ENCODE measurements around the gene IDH3B. TPM values are rescaled to one million over a fixed set of nuclear protein-coding genes. Genes with fewer than 3 reads are reported as not detected.

Gene IDH3B
- polyA plus RNA-seq, 3 donors: 102 to 224 (median 103) TPM

- Histone ChIP-seq H2AFZ (ENCODE audit: insufficient read depth, low read depth, low read length, poor library complexity, severe bottlenecking) (no peak overlapping the region), H3K27ac (ENCODE audit: low read depth in 1 of 2, low read length in 2 of 2) (no peak overlapping the region), H3K4me1 (ENCODE audit: control insufficient read depth in 1 of 2, insufficient read depth in 2 of 2, low read length in 2 of 2) (no peaks in the 10 kb centered on the region), H3K27me3 (ENCODE audit: control insufficient read depth in 2 of 2, insufficient read depth in 2 of 2, low read length in 2 of 2) (peaks cover 0 to 4% of the 10 kb centered on the region in 2 donors), H3K4me2 (replicated peaks; ENCODE audit: extremely low read depth, low read length, poor library complexity, severe bottlenecking) (no peak overlapping the region), H3K9me3 (replicated peaks in 1 of 2; ENCODE audit: control insufficient read depth in 1 of 2, insufficient read depth in 1 of 2, low read length in 2 of 2) (peaks cover 0 to 4% of the 10 kb centered on the region in 2 donors), H3K36me3 (replicated peaks in 1 of 2; ENCODE audit: control insufficient read depth in 1 of 2, insufficient read depth in 2 of 2, low read length in 2 of 2) (no peaks in the 10 kb centered on the region), H3K9ac (ENCODE audit: insufficient read depth, low read length, poor library complexity, severe bottlenecking) (no peak overlapping the region), H3K4me3 (replicated peaks in 1 of 3; ENCODE audit: low read depth in 2 of 3, low read length in 3 of 3) (no peak overlapping the region), H3K79me2 (ENCODE audit: insufficient read depth, low read length) (no peaks in the 10 kb centered on the region), H4K20me1 (ENCODE audit: insufficient read depth, low read length) (no peaks in the 10 kb centered on the region)
- Mint-ChIP-seq H3K27ac (no peak overlapping the region), H3K9me3 (peaks cover 0 to 9% (median 6%) of the 10 kb centered on the region in 7 donors), H3K4me1 (no peaks in the 10 kb centered on the region), H3K4me3 (no peak overlapping the region), H3K36me3 (no peaks in the 10 kb centered on the region), H3K27me3 (ENCODE audit: low read depth in 3 of 3) (peaks cover 3 to 18% (median 17%) of the 10 kb centered on the region in 3 donors)
- no peak for DNase-seq
- no peak for TF ChIP-seq CTCF (IDR thresholded peaks at IDR 0.05)
- intact Hi-C loops (cut with micrococcal nuclease): no loop called here
- 100% methylated on average over 1 of the region's 5 CpGs for WGBS (ENCODE audit: insufficient coverage)
Measured at GRCh38 chr20:2708073-2708415, 44.0 kb upstream of the IDH3B start.

- Mint-ChIP-seq H3K27ac (no peak overlapping the region), H3K9me3 (peaks cover 0 to 9% (median 6%) of the 10 kb centered on the region in 7 donors), H3K27me3 (ENCODE audit: low read depth in 3 of 3) (peaks cover 3 to 18% (median 18%) of the 10 kb centered on the region in 3 donors), H3K4me3 (no peak overlapping the region), H3K4me1 (no peaks in the 10 kb centered on the region), H3K36me3 (no peaks in the 10 kb centered on the region)
- no peak overlapping the region for H2AFZ ChIP-seq (ENCODE audit: insufficient read depth, low read depth, low read length, poor library complexity, severe bottlenecking)
- no peak overlapping the region for H3K9ac ChIP-seq (ENCODE audit: insufficient read depth, low read length, poor library complexity, severe bottlenecking)
- DNase-seq: no peak
- intact Hi-C loops (cut with micrococcal nuclease): no loop called here
- H3K4me1 ChIP-seq (ENCODE audit: control insufficient read depth in 1 of 2, insufficient read depth in 2 of 2, low read length in 2 of 2): no peaks in the 10 kb centered on the region
- H3K4me2 ChIP-seq (replicated peaks; ENCODE audit: extremely low read depth, low read length, poor library complexity, severe bottlenecking): no peak overlapping the region
- TF ChIP-seq CTCF (IDR thresholded peaks at IDR 0.05): no peak
- WGBS (ENCODE audit: insufficient coverage): 80% methylated on average over 8 of the region's 12 CpGs
- peaks cover 0 to 4% of the 10 kb centered on the region in 2 donors for H3K27me3 ChIP-seq (ENCODE audit: control insufficient read depth in 2 of 2, insufficient read depth in 2 of 2, low read length in 2 of 2)
- H3K27ac ChIP-seq (ENCODE audit: low read depth in 1 of 2, low read length in 2 of 2): no peak overlapping the region
- no peaks in the 10 kb centered on the region for H3K79me2 ChIP-seq (ENCODE audit: insufficient read depth, low read length)
- H4K20me1 ChIP-seq (ENCODE audit: insufficient read depth, low read length): no peaks in the 10 kb centered on the region
- H3K36me3 ChIP-seq (replicated peaks in 1 of 2; ENCODE audit: control insufficient read depth in 1 of 2, insufficient read depth in 2 of 2, low read length in 2 of 2): no peaks in the 10 kb centered on the region
- no peak overlapping the region for H3K4me3 ChIP-seq (replicated peaks in 1 of 3; ENCODE audit: low read depth in 2 of 3, low read length in 3 of 3)
- H3K9me3 ChIP-seq (replicated peaks in 1 of 2; ENCODE audit: control insufficient read depth in 1 of 2, insufficient read depth in 1 of 2, low read length in 2 of 2): peaks cover 0 to 4% of the 10 kb centered on the region in 2 donors
Measured at GRCh38 chr20:2707353-2708072, 43.5 kb upstream of the IDH3B start.

Measured in CD14-positive monocyte (primary cell).